Liver (tissue), 3 donors: ENCODE results near the gene SLC10A3.

Experiments used
- CTCF ChIP-seq: fragments of 150-350 bp; IDR thresholded peaks from 2 replicates; pipeline ENCODE4 v1.5.1; 2017; ENCODE audit warnings: improper control_type of control experiment, low read depth, low read length; ENCODE audit not compliant: missing input control
- EGR1 ChIP-seq, 2 donors: IDR thresholded peaks; 2 replicates each; pipeline ENCODE4 v1.6.1; 2016 to 2018; ENCODE audit warnings: antibody characterized with exemption in 2 of 2, low read depth in 2 of 2
- FOXA1 ChIP-seq: IDR thresholded peaks from 2 replicates; pipeline ENCODE4 v1.6.1; 2016; ENCODE audit warnings: antibody characterized with exemption
- GABPA ChIP-seq, 2 donors: IDR thresholded peaks in 1 of 2; conservative IDR thresholded peaks in 1 of 2; 2 replicates each; pipeline ENCODE4 v1.6.1; 2016; ENCODE audit warnings: antibody characterized with exemption in 2 of 2, mild to moderate bottlenecking in 1 of 2, moderate library complexity in 1 of 2
- JUND ChIP-seq, 2 donors: IDR thresholded peaks; 2 replicates each; pipeline ENCODE4 v1.6.1; 2016; ENCODE audit warnings: antibody characterized with exemption in 2 of 2
- MAX ChIP-seq: IDR thresholded peaks from 2 replicates; pipeline ENCODE4 v1.6.1; 2016; ENCODE audit warnings: antibody characterized with exemption
- RAD21 ChIP-seq, 2 donors: IDR thresholded peaks; 2 replicates each; pipeline ENCODE4 v1.6.1; 2016; ENCODE audit warnings: antibody characterized with exemption in 2 of 2, mild to moderate bottlenecking in 2 of 2
- SP1 ChIP-seq: IDR thresholded peaks from 2 replicates; pipeline ENCODE4 v1.6.1; 2018; ENCODE audit warnings: antibody characterized with exemption, mild to moderate bottlenecking
- TAF1 ChIP-seq: conservative IDR thresholded peaks from 2 replicates; pipeline ENCODE4 v1.6.1; 2016; ENCODE audit warnings: antibody characterized with exemption, mild to moderate bottlenecking
- YY1 ChIP-seq: IDR thresholded peaks from 2 replicates; pipeline ENCODE4 v1.6.1; 2016; ENCODE audit warnings: antibody characterized with exemption, mild to moderate bottlenecking
- ZBTB33 ChIP-seq: IDR thresholded peaks from 2 replicates; pipeline ENCODE4 v1.6.1; 2016; ENCODE audit warnings: antibody characterized with exemption
- TF ChIP-seq, protein P1 (sequence below): IDR thresholded peaks from 2 replicates; pipeline ENCODE4 v1.6.1; 2016; ENCODE audit warnings: antibody characterized with exemption
- TF ChIP-seq, protein P2 (sequence below): IDR thresholded peaks from 2 replicates; pipeline ENCODE4 v1.6.1; 2016; ENCODE audit warnings: antibody characterized with exemption, mild to moderate bottlenecking
- donor health status: healthy.
- donor health status: healthy.

GRCh38 chrX:154511761-154512160, 21.3 kb upstream of the SLC10A3 start:
- TF ChIP-seq CTCF = no peak
- no peak for TF ChIP-seq YY1
- no peak for TF ChIP-seq TAF1
- TF ChIP-seq, protein P1, sequence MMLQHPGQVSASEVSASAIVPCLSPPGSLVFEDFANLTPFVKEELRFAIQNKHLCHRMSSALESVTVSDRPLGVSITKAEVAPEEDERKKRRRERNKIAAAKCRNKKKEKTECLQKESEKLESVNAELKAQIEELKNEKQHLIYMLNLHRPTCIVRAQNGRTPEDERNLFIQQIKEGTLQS = no peak
- no peak for TF ChIP-seq MAX
- no peak for TF ChIP-seq GABPA (IDR thresholded peaks at IDR 0.05 in 1 of 2, conservative IDR thresholded peaks at IDR 0.05 in 1 of 2)
- no peak for TF ChIP-seq SP1
- TF ChIP-seq JUND (IDR thresholded peaks at IDR 0.05) = no peak
- TF ChIP-seq, protein P2, sequence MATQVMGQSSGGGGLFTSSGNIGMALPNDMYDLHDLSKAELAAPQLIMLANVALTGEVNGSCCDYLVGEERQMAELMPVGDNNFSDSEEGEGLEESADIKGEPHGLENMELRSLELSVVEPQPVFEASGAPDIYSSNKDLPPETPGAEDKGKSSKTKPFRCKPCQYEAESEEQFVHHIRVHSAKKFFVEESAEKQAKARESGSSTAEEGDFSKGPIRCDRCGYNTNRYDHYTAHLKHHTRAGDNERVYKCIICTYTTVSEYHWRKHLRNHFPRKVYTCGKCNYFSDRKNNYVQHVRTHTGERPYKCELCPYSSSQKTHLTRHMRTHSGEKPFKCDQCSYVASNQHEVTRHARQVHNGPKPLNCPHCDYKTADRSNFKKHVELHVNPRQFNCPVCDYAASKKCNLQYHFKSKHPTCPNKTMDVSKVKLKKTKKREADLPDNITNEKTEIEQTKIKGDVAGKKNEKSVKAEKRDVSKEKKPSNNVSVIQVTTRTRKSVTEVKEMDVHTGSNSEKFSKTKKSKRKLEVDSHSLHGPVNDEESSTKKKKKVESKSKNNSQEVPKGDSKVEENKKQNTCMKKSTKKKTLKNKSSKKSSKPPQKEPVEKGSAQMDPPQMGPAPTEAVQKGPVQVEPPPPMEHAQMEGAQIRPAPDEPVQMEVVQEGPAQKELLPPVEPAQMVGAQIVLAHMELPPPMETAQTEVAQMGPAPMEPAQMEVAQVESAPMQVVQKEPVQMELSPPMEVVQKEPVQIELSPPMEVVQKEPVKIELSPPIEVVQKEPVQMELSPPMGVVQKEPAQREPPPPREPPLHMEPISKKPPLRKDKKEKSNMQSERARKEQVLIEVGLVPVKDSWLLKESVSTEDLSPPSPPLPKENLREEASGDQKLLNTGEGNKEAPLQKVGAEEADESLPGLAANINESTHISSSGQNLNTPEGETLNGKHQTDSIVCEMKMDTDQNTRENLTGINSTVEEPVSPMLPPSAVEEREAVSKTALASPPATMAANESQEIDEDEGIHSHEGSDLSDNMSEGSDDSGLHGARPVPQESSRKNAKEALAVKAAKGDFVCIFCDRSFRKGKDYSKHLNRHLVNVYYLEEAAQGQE = no peak
- no peak for TF ChIP-seq EGR1 (IDR thresholded peaks at IDR 0.05; ENCODE audit: low read depth in 2 of 2)
- no peak for TF ChIP-seq RAD21 (IDR thresholded peaks at IDR 0.05)
- TF ChIP-seq ZBTB33 = no peak
- TF ChIP-seq FOXA1 = no peak
